DMS53 treated with DMSO at 0.1 percent for 48 hours (cell line): ENCODE measurements around the gene CIAO2B.
"Not testable (repeated sequence)": the region's sequence is repeated elsewhere in the genome, so short reads cannot be mapped to it uniquely, and the experiment has no call there.

Experiments used
- DNase-seq: peaks from one replicate; lab custom pipeline; 2025; ENCODE audit not compliant: unreplicated experiment; lab: John Stamatoyannopoulos, UW

The CIAO2B gene

GRCh38 chr16:66904846-66905632 is 29.2 kb downstream of the CIAO2B start:
- no peak for DNase-seq

DNA sequence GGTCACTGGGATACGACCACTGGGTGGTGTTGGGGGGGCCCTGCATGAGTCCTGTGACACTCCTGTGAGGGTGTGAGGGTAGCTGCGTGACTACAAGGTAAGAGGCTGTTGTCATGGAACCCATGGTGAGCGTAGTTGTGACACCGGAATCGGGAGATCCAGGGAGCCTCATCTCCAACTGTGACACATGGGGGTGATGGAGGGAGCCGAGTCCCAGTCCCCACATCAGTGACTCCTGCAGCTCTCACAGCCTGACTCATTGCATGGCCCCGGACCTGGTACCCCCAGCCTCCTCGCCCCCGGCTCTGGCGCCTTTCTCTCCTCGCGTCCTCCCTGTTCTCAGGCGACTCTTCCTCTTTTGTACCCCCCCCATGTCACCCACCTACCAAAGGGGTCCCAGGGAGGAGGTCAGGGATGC is 29.8 kb downstream of the CIAO2B start:
- no peak for DNase-seq

DNA sequence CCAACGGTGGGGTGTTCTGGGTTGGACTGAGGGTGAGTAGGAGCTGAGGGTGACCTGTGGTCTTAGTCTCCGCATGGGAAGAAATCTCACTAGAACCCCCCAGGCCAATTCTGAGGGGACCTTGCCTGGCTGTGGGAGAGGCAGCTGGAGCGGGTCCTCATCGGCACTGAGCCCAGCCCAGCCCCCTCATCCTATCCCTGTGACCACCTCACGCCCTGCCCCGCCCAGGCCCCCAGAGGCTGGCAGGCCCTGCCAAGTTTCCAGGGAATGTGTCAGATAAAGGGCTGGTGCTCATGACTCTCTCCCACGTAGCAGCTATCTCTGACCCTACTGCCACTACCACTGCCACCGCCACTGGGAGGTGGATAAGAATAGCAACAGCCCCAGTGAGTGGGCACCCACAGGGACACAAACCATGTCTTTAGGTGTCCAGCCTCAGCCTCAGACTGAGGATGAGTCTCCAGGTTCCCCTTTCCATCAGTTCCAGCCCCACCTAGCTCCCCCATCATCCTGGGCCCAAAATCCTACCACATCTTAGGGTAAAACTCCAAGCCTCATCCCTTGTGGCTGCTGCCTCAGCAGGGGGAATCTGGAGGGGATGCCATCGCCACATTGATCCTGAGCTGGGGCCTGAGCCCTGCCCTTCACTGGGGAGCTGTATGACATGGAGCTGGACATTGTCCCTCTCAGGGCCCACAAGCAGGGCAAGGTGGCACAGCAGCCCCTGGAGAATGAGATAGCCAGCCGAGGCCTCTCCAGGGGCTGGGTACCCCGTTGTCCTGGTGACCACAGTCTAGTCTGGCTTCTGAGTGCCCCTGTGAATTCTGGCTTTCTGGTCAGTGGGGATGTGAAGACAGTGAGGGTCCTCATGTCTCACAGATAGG is 30.4 kb downstream of the CIAO2B start:
- no peak for DNase-seq

- no peak for DNase-seq
Measured at GRCh38 chr16:66902648-66903543, 31.3 kb downstream of the CIAO2B start.

DNA sequence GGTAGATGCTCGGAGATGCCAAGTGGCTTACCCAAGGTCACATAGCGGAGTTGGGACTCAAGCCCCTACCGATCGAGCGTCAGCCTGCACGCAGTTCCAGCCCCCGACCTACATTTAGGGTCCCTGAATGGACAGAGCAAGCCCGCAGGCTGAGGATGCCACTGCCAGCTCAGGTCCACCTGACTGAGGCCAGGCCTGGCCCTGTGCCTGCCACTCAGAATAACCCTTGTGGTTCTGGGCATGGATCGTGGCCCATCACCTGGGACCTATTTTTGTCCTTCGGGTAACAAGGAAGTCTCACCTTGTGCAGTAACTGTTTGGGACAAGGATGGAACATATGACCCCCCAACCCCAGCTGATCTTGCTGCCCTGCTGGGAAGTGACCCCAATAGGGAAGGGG is 32.6 kb downstream of the CIAO2B start:
- no peak for DNase-seq

GRCh38 chr16:66900721-66901441 is 33.3 kb downstream of the CIAO2B start:
- DNase-seq: no peak

DNA sequence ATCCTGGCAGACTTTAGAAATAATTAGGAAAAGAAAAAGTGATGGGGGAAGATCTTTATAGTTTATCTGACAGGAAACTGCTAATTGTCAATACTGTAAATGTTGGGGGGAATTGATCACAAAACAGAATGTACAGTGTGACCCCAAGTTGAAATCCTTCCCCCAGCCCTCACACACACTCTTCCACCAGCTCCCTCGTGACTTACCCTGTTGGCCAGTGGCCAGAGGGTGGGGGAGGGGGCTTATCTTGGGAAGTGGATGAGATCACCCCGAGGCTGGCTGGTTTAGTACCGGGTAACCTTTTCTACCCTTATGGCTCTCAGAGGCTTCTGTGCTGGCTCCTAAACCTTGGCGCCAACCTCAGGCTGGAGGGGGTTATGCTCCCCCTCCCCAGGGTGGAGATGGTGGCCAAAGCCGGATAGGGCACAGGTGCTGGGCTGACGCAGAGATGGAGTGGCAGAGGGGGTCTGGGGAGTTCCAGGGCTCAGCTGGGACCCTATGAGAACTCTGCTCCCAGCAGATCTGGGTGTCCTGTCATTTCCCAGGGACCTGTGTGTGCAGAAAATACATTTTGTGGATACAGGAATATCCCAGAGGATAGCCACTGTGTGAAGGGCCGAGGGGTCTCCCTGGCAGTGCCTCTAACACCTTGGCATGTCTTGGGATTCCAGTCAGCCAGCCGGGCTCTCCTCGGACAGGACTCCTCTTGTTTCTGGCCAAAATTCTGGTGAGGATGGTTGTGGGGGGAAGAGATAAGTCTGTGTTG is 34.1 kb downstream of the CIAO2B start:
- peak; percentile 17 for DNase-seq

DNA sequence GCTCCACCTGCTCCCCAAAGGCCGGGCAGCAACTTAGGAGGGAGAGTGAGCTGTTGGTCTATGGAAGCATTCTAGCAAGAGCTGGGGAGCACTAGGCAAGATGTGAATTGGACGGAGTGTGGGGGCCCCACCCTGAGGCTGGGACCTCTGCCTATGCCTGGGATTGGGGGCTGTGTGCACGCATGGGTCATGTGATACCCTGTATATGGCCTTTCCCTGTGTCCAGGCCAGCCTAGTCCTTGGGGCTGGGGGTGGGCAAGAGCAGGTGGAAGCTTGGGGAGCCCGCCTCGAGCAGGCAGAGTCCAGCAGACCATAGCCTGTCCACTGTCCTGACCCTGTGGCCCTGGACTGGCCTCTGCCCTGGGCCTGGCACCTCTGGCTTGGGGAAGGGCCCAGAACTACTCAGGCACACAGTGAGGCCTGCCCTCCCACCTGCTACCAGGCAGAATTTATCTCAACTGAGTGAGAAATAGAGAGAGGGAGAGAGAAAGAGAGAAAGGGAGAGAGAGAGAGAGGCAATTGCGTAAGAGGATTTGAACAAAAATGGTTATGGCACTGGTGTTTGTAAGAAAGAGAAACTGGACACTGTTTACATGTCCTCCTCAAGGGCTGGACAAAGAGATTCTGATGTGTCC is 34.8 kb downstream of the CIAO2B start:
- DNase-seq: peak; percentile 16

DNA sequence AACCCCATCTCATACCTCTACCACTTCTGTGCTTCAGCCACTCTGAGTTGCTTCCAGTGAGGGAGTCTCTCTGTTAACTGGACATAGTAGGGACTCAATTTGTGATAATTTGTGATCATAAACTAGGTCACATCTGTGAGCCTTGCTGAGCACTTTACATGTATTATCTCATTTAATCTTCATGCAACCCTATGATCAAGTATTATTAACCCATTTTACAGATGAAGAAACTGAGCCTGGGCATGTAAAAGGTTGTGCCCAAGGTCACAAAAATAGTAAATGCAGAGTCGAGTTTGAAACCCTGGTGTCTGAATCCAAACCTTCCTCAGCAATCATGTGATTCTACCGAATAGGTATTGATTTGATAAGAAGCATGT is 35.3 kb downstream of the CIAO2B start:
- DNase-seq: no peak

GRCh38 chr16:66898207-66898606 is 36.0 kb downstream of the CIAO2B start:
- no peak for DNase-seq

DNA sequence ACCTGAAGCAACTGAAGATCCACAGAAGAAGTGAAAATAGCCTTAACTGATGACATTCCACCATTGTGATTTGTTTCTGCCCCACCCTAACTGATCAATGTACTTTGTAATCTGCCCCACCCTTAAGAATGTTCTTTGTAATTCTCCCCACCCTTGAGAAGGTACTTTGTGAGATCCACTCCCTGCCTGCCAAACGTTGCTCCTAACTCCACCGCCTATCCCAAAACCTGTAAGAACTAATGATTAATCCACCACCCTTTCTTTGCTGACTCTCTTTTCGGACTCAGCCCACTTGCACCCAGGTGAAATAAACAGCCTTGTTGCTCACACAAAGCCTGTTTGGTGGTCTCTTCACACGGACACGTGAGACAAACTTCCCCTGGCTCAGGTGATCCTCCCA is 37.5 kb downstream of the CIAO2B start:
- not testable (repeated sequence) for DNase-seq

- DNase-seq: no peak
Measured at GRCh38 chr16:66895999-66896398, 38.2 kb downstream of the CIAO2B start.

DNA sequence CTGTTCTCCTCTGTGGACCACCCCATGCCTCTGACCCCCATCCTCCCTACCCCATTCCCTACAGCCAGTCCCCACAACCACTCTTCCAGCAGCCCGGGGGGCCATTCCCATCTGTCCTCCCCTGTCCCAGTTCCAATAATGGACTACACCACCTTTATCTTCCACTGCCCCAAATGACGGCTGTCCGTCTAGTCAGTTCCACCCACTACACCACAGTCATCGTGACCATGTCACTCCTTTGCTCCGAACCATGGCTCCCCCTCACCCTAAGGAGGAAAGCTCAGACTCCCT is 38.6 kb downstream of the CIAO2B start:
- DNase-seq: no peak

DNA sequence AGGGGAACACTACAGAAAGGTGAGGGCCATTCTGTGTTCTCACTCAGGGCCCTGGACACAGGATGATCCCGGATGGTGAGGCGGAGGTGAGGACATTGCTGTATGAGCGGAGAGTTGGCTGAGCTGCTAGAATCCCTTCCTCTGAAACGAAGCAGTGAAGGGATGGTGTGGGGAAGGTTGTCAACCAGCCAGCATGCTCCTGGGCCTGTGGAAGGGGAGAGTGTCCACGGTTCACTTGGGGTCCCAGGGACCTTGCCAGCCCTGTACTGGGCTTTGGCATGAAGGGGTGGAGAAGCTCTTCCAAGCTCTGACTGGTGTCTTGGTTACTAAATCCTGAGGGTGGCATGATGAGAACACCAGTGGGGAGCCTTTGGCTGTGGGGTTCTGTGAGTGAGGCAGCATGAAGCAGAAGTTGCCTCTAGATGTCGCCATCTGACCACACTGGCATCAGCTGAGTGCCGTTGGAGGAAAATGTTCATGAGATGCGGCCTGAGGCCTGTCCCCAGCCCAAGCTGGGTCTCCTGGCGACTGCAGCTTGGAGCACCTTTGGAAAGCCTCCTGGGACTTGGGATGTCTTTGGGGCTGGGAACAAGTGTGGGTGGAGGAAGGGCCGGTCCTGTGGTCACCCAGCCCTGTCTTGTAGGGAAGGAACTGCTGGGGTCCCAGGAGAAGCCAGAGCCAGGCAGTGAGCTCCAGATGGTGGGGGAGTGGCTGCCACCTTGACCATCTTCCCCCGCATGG is 39.1 kb downstream of the CIAO2B start:
- peak; percentile 35 for DNase-seq

DNA sequence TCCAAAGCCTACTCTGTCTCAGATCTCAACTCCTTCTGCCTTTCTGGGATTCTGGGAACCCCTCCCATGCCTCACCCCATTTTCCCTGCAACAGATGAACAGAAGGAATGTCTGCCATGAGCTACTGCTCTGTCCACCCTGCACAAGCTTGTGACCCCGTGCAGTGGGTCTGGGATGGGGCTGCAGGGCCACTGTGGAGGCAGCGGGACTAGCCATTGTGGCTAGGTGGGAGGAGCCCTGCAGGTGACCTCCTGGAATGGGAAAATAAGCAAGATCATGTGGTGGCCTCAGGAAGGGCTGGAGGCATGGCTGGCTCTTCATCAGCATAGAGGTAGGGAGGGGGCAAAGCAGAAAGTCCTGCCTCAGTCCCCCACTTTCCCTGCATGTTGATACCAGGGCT is 40.1 kb downstream of the CIAO2B start:
- DNase-seq: no peak

GRCh38 chr16:66891797-66892196 is 42.4 kb downstream of the CIAO2B start:
- DNase-seq: no peak

DNA sequence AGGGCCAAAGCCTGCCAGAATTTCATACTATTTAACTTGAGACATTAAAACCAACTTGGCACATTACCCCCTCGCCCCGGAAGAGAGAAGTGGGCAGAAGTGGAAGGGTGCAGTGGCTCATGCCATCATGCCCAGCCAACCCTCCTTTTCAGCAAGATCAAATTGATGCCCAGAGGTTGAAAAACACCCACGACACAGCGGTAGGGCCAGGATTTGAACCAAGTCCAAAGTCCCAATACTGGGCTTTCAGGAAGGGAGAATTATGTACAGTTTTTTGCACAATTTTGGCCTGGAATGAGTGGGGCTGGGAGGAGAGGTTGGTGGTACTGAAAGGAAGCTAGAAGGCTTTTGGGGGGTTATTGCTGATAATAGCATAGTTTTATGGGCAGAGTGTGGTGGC is 42.8 kb downstream of the CIAO2B start:
- no peak for DNase-seq

DNA sequence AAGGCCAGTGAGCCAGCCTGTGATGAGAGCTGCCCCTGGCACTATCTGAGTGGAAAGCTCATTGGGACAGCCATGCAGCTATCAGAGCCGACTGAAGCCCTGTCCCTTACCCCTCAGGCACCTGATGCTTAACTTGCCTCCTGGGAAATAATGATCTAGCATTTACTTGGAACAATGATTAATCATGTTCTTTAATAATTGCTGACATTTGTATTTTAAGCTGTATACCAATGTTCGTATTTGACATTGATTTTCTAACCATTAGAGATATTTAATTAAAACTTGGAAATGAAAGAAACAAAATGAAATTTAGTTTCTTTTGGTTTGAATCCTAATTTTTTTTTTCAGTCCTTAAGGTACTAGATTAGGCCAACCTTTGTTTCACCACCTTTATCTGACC is 43.4 kb downstream of the CIAO2B start:
- no peak for DNase-seq

DNA sequence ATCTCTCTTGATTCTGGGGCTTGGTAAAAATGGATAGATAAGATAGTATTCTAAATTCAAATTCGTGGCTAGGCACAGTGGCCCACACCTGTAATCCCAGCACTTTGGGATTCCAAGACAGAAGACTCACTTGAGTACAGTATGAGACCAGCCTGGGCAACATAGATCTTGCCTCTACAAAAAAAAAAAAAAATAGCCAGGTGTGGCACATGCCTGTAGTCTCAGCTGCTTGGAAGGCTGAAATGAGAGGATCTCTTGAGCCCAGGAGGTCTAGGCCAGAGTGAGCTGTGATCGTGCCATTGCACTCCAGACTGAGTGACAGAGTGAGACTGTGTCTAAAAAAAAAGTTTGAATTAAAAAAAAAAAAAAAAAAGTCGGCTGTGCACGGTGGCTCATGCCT is 44.6 kb downstream of the CIAO2B start:
- no peak for DNase-seq
